Neutrophil (primary cell): Measurements from ENCODE around the gene SEMA3C.

Experiments
- H3K27ac ChIP-seq: fragments of 200-600 bp; sonication (generic); 2 replicates; pipeline ENCODE4 v1.5.1; 2016; ENCODE audit warnings: mild to moderate bottlenecking, moderate library complexity
- H3K27me3 ChIP-seq: fragments of 200-600 bp; sonication (generic); 2 replicates; pipeline ENCODE4 v1.6.0; 2016; ENCODE audit warnings: mild to moderate bottlenecking
- H3K36me3 ChIP-seq: fragments of 200-600 bp; sonication (generic); 2 replicates; pipeline ENCODE4 v1.5.1; 2017
- H3K4me1 ChIP-seq, 2 experiments: fragments of 200-600 bp in 1 of 2; sonication (generic) in 1 of 2; 1 replicate in 1 of 2; 2 replicates in 1 of 2; pipeline versions ENCODE4 v1.5.1 to v1.6.1; 2013 to 2016; ENCODE audit warnings: low read depth in 1 of 2, low read length in 1 of 2, mild to moderate bottlenecking in 1 of 2, moderate library complexity in 1 of 2; ENCODE audit not compliant: control insufficient read depth in 1 of 2, insufficient read depth in 1 of 2
- H3K4me3 ChIP-seq, 2 experiments: fragments of 200-600 bp in 1 of 2; sonication (generic) in 1 of 2; 1 replicate in 1 of 2; 2 replicates in 1 of 2; pipeline ENCODE4 v1.5.1; 2013 to 2016; ENCODE audit warnings: low read depth in 1 of 2, low read length in 1 of 2, mild to moderate bottlenecking in 1 of 2, moderate library complexity in 1 of 2
- H3K9me3 ChIP-seq: fragments of 200-600 bp; sonication (generic); 2 replicates; pipeline ENCODE4 v1.5.1; 2016
- TF ChIP-seq, protein P1 (sequence below): fragments of 200-600 bp; sonication (generic); IDR thresholded peaks from 2 replicates; pipeline ENCODE4 v1.5.1; 2016; ENCODE audit warnings: antibody characterized with exemption

Gene SEMA3C

DNA sequence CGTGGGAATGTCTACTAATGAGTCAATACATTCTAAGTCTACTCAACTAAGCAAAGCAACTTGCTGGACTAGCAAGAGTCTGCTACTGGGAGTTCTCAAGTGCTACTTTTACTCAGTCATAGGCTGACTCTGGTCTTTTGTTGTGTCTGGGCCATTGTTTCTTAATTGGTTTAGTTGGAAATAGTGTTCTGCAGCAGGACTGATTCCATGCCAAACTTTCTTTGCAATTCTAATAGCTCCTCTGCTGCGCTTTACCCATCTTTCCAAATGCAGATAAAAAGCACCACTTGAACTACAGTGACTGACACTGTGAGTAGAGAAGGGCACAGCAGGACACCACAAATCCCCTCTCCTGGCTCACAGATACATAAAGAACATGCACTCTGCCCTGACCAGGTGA is 154.7 kb downstream of the SEMA3C start:
- no peaks in the 10 kb centered on the region for H3K36me3 ChIP-seq

DNA sequence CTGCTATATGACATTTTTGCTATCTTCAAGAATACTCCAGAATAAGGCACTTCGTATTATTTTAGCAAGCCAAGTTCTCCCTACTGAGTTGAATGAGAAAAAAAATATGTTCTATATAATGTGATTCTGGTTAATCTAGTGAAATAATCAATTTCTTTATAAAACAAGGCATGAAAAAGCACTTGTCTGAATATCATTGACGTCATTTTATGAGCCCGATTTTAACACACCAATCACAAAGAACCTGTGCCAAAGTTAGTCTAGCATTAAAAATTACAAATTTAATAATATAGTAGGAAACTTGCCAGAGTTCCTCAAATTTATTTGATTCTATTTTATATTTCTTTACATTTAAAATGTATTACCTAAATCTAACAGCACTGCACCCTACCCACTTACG is 155.1 kb downstream of the SEMA3C start:
- no peak overlapping the region for H3K27ac ChIP-seq
- H3K4me1 ChIP-seq: no peaks in the 10 kb centered on the region
- H3K27me3 ChIP-seq: no peaks in the 10 kb centered on the region
- TF ChIP-seq, protein P1, sequence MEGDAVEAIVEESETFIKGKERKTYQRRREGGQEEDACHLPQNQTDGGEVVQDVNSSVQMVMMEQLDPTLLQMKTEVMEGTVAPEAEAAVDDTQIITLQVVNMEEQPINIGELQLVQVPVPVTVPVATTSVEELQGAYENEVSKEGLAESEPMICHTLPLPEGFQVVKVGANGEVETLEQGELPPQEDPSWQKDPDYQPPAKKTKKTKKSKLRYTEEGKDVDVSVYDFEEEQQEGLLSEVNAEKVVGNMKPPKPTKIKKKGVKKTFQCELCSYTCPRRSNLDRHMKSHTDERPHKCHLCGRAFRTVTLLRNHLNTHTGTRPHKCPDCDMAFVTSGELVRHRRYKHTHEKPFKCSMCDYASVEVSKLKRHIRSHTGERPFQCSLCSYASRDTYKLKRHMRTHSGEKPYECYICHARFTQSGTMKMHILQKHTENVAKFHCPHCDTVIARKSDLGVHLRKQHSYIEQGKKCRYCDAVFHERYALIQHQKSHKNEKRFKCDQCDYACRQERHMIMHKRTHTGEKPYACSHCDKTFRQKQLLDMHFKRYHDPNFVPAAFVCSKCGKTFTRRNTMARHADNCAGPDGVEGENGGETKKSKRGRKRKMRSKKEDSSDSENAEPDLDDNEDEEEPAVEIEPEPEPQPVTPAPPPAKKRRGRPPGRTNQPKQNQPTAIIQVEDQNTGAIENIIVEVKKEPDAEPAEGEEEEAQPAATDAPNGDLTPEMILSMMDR: no peak
- H3K36me3 ChIP-seq: no peaks in the 10 kb centered on the region
- no peaks in the 10 kb centered on the region for H3K9me3 ChIP-seq
- no peak overlapping the region for H3K4me3 ChIP-seq

More for the DNA sequence above, 154.7 kb downstream of the SEMA3C start:
- TF ChIP-seq, protein P1: no peak
- Histone ChIP-seq H3K4me1 (no peaks in the 10 kb centered on the region), H3K9me3 (no peaks in the 10 kb centered on the region), H3K27ac (no peak overlapping the region), H3K27me3 (no peaks in the 10 kb centered on the region), H3K4me3 (no peak overlapping the region)

GRCh38 chr7:80763289-80763688 is 155.6 kb downstream of the SEMA3C start:
- TF ChIP-seq, protein P1: no peak
- Histone ChIP-seq H3K4me1 (no peaks in the 10 kb centered on the region), H3K27me3 (no peaks in the 10 kb centered on the region), H3K9me3 (no peaks in the 10 kb centered on the region), H3K27ac (no peak overlapping the region), H3K36me3 (no peaks in the 10 kb centered on the region), H3K4me3 (no peak overlapping the region)

DNA sequence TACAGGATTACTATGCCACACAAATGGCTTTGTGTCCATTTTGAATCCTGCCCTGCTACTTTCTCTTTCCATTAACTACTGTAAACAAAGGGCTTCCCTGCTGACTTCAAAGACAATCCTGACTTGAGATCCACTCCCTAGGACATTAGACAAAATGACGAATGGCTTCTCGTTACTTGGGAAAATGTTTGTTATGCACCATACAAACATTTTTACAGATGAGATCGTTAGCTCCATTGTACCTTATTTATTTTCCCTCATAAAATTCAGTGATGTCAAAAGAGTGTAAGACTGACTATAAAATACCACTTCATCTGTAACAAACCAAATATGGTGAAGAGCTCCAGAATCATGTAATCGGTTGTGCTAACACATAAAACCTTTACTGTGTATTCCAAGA is 158.6 kb downstream of the SEMA3C start:
- Histone ChIP-seq H3K4me1 (no peaks in the 10 kb centered on the region), H3K9me3 (no peaks in the 10 kb centered on the region), H3K4me3 (no peak overlapping the region), H3K36me3 (no peaks in the 10 kb centered on the region), H3K27ac (no peak overlapping the region), H3K27me3 (no peaks in the 10 kb centered on the region)
- TF ChIP-seq, protein P1: no peak

GRCh38 chr7:80752954-80753690 is 165.7 kb downstream of the SEMA3C start:
- H3K9me3 ChIP-seq: no peaks in the 10 kb centered on the region
- H3K27ac ChIP-seq: no peak overlapping the region
- H3K4me1 ChIP-seq: no peaks in the 10 kb centered on the region
- TF ChIP-seq, protein P1: no peak
- no peaks in the 10 kb centered on the region for H3K27me3 ChIP-seq
- no peak overlapping the region for H3K4me3 ChIP-seq
- H3K36me3 ChIP-seq: no peaks in the 10 kb centered on the region
